Glomerular visceral epithelial cell (primary cell): Measurements from ENCODE around the gene GINS2.

Source experiments
- DNase-seq: peaks from one replicate; pipeline ENCODE4 v3.0.0-alpha.2; 2016; ENCODE audit errors: extremely low spot score

The GINS2 gene

DNA sequence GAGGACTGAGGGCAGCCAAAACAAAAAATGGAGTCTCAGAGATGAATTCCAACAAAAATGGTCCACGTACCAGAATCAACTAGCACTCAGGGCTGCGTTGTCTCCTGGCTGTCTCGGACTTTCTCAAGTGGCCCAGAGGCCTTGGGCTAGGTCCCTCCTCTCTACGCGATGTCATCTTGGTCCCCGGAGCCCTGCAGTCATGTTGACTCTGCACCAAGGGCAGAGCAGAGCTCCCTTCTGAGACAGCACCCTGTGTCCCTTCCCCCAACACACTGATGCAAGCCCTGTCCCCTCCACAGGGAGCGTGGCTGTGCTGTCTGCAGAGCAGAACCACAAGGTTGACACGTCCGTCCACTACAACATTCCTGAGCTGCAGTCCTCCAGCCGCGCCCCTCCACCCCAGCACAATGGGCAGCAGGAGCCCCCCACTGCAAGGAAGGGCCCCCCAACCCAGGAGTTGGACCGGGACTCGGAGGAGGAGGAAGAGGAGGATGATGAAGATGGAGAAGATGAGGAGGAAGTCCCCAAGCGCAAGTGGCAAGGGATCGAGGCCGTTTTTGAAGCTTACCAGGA lies 20.8 kb downstream of the GINS2 start:
- DNase-seq = no peak

DNA sequence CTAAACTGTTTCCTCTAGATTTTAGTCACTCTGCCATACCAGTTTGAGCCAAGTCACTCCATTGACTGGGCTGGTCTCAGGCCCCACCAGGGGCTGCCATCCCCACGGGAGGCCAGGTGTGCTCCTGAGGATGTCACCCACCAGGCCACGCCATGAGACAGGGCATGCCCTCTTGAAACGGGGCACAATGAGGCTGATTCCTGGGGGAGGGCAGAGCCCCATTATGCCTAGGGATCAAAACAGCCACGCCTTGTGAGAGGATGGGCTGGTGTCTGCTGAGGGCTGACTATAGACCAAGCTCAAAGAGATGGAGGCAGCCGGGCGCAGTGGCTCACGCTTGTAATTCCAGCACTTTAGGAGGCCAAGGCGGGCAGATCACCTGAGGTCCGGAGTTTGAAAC lies 21.5 kb downstream of the GINS2 start:
- DNase-seq = no peak

DNA sequence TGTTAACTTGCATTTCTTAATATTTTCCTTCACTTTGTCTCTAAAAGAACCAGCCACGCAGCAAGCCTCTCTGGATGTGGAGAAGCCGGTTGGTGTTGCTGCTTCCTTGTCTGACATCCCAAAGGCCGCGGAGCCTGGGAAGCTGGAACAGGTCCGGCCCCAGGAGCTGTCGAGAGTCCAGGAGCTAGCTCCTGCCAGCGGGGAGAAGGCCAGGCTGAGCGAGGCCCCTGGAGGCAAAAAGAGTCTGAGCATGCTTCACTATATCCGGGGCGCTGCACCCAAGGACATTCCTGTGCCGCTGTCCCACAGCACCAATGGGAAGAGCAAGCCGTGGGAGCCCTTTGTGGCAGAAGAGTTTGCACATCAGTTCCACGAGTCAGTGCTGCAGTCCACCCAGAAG lies 22.8 kb downstream of the GINS2 start:
- no peak for DNase-seq

DNA sequence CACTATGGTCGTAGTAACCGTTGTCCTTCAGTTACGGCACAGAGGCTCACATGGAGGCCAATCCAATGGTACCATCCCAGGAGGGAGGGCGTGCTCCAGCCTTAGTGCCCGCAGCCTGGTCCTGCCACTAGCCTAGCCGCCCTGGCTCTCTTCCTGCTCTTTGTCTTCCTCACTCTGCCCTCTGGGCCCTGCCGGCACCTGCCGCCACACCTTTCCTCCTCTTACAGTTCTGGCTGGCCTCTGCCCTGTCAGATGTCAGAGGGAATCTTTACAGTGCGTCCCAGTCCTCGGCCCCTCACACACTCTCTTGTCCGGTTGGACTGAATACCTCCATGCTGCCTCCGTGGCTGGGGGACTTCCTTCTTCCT lies 23.4 kb downstream of the GINS2 start:
- no peak for DNase-seq

DNA sequence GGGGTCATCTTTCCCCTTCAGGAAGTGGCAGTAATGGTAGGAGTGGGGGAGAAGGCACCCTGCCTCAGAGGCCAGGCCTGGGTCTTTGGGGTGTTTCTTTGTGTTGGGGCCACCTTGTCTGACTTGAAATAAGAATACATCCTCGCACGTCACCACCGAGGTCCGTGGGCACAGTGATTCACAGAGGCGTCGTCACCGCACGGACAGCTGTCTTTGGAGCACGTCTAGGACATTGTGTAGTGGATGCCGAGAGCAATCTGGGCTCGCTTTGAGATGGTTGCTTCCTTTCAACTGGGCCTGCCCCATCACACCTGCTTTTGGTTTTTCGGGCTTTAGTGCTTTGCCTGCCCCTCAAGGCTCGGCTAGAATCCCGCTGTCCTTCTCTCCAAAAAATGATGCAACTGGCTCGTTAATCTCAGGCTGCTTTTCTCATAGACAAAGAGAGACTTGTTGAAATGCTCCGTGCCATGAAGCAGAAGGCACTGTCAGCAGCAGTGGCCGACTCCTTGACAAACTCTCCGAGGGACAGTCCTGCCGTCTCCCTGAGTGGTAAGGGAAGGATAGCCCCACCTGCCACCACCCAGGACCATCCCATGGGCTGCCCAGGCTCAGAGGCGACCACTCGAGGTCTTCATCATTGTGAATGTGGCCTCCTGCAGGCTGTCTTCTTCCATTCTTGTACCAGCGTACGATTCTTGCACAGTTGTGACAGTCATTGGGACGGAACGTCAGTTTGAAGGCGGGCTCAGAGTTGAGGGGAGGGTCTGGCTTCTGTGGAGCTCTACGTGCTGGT lies 24.0 kb downstream of the GINS2 start:
- DNase-seq = no peak

DNA sequence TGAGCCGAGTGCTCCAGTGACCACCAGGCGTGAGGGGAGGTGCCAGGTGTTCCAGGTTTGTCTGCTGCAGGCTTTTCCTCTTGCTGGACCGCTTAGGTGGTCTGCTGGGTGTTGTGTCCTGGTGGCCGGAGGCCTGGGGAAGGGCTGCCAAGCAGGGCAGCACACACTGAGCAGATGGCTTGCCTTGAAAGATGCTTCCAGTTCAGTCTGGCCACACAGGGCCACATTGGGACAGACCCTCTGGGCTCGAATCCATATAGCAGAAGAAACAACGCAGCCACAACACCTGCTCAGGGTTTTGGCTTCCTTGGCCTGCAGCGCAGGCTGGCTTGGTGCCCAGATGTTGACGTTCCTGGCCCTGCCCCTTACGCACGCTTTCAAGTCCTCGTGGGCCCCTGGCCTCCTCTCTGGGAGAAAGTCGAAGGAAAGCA lies 24.8 kb downstream of the GINS2 start:
- no peak for DNase-seq

DNA sequence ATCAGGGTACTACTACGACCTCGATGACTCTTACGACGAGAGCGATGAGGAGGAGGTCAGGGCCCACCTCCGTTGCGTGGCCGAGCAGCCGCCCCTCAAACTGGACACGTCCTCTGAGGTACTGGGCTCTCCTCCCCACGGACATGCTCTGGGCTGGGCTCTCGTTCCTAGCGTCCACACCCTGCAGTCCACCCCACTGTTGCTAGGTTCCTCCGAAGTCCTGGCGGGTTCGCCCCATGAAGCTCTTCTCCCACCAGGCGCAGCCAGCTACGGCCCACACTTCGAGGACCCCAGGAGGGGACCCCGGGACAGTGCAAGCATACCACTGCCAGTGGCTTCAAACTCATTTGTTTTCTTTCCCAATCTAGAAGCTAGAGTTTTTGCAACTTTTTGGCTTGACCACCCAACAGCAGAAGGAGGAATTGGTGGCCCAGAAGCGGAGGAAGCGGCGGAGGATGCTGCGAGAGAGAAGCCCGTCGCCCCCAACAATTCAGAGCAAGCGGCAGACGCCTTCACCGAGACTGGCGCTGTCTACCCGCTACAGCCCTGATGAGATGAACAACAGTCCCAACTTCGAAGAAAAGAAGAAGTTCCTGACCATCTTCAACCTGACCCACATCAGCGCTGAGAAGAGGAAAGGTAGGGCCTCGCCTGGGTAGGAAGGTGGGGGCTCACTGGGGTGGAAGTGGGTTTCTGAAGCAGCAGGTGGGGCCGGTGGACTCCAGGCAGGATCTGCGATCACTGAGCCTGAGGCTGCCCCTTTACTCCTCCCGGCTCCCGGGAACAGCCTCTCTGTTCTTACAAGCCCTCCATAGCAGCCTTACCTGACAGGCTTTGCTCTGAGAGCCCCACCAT lies 25.6 kb downstream of the GINS2 start:
- no peak for DNase-seq

DNA sequence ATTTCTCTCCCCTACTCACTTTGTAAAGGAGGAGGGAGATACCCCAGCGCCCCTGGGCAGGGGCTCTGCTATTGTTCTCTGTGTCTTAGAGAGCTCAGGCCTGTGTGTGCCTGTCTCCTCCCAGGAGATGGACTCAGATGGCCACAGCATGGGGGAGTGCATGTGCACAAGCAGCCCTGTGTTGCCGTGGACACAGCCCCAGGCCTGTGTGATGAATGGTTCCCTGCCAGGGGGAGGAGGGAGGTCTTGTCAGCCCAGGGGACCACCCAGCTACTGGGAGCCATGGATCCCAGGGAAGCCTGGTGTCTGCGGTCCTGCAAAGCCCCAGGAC lies 26.3 kb downstream of the GINS2 start:
- DNase-seq = no peak

DNA sequence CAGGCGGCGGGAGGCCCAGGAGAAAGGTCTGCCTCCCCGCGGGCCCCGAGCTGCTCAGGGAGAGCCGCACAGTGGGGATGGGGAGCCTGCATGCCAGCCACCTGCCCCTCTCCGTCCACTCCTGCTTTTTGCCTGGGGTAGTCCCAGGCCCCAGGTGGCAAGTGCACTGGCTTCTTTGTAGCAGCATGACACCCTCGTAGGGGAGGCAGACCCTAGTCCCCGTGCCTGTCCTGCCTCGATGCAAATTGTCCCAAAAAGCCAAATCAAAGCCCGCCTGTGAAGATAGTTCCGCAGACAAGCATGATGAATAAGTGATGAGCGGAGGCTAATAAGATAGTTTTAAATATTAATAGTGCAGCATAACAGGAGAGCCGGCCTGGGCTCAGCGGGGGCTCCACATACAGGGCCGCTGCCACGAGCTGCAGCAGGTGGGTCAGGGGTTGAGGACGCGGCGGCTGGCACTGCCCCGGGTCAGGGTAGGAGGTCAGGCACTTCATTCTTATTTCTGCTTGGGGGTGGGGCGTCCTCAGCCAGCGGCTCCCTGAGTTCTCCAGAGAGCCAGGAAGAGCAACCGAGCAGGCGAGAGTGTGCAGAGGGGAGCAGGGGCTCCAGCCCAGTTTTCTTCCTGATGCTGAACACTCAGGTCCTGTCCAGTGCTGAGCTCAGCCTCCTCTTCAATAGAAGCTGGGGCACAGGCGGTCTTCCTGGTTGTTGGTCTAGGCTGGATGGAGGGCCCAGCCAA lies 26.8 kb downstream of the GINS2 start:
- DNase-seq = no peak

DNA sequence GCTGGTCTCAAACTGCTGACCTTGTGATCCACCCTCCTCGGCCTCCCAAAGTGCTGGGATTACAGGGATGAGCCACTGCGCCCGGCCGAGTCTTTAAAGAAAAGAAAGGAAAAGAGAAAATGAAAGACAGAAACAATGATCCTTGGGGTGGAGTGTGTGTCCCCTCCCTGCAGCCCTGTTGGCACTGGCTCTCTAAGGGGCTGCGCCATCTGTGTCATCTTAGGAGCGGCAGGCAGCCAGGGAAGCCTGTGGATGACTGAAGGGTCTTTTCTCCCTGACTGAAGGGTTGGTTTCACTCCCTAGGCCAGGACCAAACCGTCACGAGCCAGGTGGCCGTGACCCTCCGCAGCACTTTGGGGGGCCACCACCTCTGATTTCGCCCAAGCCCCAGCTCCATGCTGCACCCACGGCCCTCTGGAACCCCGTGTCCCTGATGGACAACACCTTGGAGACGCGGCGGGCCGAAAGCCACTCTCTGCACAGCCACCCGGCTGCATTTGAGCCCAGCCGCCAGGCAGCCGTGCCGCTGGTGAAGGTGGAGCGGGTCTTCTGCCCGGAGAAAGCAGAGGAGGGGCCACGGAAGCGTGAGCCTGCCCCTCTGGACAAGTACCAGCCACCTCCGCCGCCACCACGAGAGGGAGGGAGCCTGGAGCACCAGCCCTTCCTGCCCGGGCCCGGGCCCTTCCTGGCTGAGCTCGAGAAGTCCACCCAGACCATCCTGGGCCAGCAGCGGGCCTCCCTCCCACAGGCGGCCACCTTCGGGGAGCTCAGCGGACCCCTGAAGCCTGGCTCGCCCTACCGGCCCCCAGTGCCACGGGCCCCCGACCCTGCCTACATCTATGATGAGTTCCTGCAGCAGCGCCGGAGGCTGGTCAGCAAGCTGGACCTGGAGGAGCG lies 27.7 kb downstream of the GINS2 start:
- no peak for DNase-seq

DNA sequence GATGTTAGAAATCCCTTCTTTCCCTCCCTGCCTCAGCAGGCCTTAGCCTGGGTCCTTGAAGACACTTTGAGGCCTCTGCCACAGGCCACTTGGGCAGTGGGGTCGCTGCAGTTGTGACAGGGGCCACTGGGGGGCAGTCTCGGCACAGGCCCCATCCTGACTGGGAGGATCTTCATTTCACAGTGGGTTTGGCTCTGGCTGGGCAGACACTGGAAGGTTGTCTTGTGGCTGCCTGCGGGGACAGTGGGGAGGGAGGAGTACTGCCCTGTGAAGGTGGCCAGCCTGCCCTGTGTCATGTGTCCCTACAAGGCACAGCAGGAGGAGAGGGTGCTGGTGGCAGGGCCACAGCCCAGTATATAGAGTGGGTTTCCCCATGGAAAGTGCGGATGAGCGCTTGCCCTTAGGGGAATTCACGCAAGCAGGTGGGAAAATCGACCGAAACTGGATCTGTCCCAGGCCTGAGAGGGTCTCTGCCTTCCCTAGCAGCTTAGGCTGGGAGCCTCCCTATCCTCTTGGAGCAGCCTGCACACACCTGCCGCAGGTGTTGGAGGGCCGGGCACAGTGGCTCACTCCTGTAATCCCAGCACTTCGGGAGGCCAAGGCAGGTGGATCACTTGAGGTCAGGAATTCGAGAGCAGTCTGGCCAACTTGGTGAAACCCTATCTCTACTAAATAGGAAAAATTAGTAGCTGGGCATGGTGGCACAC lies 28.8 kb downstream of the GINS2 start:
- DNase-seq = peak; percentile 54

DNA sequence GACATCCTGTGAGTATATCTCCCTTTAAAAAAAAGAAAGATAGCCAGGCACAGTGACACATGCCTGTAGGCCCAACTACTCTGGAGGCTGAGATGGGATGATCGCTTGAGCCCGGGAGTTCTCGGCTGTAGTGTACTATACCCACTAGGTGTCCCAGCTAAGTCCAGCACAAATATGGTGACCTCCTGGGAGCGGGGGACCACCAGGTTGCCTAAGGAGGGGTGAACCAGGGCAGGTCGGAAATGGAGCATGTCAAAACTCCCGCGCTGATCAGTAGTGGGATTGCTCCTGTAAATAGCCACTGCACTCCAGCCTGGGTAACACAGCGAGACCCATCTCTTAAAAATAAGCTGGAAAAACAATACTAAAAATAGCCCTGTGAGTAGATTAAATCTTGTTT lies 29.4 kb downstream of the GINS2 start:
- no peak for DNase-seq

DNA sequence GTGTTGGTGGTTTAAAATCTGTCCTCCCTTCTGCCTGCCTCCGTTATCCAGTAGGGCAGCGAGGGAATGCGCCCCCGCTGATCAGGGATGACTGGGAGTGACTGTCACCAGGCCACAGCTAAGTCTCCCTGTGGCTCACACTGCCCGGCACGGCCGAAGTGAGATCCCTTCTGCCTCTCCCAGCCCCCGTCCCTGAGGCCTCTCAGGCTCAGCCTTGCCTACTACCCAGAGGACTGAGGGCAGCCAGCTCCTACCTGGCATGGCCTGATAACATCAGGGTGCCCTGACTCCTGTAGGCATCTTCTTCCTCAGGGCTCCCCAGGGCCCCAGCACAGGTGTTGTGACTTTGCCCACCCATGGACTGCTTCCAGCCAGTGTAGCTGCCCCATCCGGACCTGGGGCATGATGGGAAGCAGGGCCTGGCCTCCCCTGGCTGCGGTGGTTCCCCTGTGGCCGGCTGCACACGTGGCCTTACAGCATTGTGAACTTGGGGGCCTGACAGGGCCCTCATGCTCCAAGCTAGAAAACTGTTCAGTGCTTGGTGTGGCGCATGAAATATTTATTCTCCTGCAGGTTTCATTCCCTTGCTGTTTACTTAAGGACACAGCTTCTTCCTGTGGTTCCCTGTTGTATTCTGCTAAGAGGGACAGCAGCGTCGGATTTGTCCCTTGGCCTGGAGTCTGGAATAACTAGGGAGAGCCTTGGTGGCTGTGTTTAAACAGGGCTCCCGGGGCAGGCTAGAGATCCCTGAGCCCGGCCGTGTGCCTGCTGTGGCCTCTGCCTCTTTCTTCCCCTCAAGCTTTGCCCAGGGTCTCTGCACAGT lies 30.0 kb downstream of the GINS2 start:
- DNase-seq = no peak

DNA sequence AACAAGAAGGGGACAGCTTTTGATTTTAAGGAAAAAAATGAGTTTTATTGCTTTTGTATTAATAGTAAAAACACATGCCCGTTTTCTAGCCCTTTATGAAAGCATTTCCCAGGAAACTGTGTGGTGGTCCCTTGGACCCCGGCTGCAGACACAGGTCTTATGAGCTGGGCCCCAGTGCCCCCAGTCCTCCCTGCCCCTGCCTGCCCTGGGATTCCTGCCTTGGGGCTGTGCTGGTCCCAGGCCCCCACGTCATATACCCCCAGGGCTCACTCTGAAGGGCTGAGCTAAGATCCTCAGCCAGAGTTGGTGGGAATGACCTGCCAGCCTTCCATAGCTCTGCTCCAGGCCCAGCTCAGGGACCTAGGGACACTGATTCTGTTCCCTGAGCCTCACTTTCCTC lies 30.8 kb downstream of the GINS2 start:
- DNase-seq = no peak

DNA sequence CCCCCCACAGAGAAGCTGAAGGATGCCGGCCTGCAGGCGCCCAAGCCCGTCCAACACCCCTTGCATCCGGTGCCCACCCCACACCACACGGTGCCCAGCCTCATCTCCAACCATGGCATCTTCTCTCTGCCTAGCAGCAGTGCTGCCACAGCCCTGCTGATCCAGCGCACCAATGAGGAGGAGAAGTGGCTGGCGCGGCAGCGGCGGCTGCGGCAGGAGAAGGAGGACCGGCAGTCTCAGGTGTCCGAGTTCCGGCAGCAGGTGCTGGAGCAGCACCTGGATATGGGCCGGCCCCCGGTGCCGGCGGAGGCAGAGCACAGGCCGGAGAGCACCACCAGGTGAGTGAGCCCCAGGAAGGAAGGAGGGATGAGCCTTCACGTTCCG lies 31.5 kb downstream of the GINS2 start:
- no peak for DNase-seq

DNA sequence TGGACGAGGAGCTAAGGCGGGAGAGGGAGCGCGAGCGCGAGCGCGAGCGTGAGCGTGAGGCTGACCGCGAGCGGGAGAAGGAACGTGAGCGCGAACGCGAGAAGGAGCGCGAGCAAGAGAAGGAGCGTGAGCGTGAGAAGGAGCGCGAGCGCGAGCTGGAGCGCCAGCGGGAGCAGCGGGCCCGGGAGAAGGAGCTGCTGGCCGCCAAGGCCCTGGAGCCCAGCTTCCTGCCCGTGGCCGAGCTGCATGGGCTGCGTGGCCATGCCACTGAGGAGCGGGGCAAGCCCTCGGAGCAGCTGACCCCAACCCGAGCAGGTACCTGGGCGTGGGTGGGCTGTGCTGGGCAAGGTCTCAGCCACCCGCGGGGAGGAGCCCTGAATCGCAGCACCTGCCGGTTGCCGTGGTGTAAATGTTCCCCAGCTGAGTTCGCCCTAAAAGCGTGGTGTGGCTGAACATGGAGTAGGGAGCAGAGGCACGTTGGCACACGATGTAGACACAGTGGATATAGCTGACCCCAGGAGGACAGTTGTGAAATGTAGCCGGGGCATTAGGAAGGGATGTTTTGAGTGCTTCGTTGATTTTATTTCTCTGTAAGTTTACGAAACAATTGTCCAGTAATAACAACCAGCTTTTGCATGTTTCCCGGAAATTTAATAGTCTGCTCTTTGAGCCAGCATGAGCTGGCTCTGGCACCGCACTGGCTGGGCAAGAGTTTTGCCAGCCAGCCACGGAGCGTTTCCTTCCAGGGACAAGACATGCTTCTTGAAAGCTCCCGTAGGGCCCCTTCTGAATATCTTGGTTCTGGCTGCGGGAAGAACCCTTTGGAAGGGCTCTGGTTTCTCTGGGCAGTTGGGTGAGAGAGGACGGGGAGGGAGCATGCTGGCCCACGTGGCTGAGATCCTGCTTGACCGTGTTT lies 32.1 kb downstream of the GINS2 start:
- no peak for DNase-seq

DNA sequence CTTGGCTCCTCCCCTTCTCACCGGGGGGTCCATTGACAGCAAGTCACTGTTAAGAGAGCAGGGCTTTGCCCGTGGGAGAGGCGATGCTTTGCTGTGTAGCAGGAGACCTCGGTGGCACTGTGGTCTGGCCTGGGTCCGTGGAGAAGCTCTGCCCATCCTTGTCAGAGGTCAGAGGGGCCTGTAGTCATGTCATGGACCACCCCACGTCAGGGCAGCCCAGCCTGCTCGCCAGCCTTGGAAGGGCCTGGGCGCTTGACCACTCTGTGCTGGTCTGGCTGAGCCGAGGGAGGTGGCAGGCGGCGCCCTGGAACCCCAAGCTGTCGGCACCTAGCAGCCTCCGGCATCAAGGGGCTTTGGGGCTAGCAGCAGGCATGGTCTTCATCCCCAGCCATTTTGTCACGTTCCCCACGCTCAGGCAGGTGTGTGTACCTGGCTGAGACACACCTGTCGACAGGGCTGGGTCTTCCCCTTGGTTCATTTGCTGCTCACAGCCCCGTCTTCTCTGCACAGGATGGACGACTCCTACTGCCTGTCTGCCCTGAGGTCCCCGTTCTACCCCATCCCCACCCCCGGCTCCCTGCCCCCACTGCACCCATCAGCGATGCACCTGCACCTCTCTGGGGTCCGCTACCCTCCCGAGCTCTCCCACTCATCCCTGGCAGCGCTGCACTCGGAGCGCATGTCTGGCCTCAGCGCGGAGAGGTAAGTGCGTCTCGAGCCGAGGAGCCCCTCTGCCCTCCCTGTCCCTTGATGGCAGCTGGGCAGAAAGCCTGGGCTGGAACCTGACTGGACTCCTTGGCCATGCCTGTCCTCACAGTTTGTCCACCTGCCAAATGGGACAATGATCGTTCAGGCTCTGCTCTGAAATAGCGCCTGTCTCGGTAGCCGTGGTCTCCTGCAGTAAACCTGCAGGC lies 33.3 kb downstream of the GINS2 start:
- no peak for DNase-seq
